WTC11 (cell line): Measurements from ENCODE around the gene ZNF624. TPM values are rescaled to one million over a fixed set of nuclear protein-coding genes. Genes with fewer than 3 reads are reported as not detected.

ENCODE experiments used
- ATAC-seq: fragments of 200-7000 bp; cut with Tn5 transposase; 2 replicates; pipeline ENCODE4 v1.10.0; 2021; ENCODE audit warnings: mild to moderate bottlenecking, moderate library complexity
- Bru-seq: library from RNA; stranded (reverse); fragments of 400-500 nt; gene quantifications from one replicate; lab custom pipeline; 2021; lab: Mats Ljungman, UMichigan
- CTCF ChIA-PET: fragments of 300-600 bp; sonication (Branson Sonifier 250); formaldehyde crosslinking; loops from one replicate; lab custom pipeline; 2021; ENCODE audit warnings: antibody characterized with exemption; lab: Charles Lee
- POLR2A ChIA-PET: fragments of 350-600 bp; sonication (Branson Sonifier 250); formaldehyde crosslinking; loops from one replicate; lab custom pipeline; 2021; ENCODE audit warnings: antibody characterized with exemption; lab: Charles Lee
- DNase-seq: peaks from one replicate; pipeline ENCODE4 v3.0.0; 2021; ENCODE audit warnings: low spot score
- H3K27ac Mint-ChIP-seq: 2 replicates; pipeline ENCODE4 v1.8.0; 2021; ENCODE audit warnings: mixed read lengths
- H3K27me3 Mint-ChIP-seq: 2 replicates; pipeline ENCODE4 v1.8.0; 2021; ENCODE audit warnings: low read depth, mild to moderate bottlenecking, moderate library complexity, mixed read lengths
- H3K36me3 Mint-ChIP-seq: 2 replicates; pipeline ENCODE4 v1.8.0; 2021; ENCODE audit warnings: mixed read lengths
- H3K4me1 Mint-ChIP-seq: 2 replicates; pipeline ENCODE4 v1.8.0; 2022; ENCODE audit warnings: mixed read lengths
- H3K4me3 Mint-ChIP-seq: 2 replicates; pipeline ENCODE4 v1.8.0; 2021; ENCODE audit warnings: mild to moderate bottlenecking, moderate library complexity, mixed read lengths
- H3K9me3 Mint-ChIP-seq: 2 replicates; pipeline ENCODE4 v1.8.0; 2021; ENCODE audit warnings: mixed read lengths
- ATF1 ChIP-seq: sonication (generic); formaldehyde crosslinking; IDR thresholded peaks from 2 replicates; pipeline ENCODE4 v1.8.1; 2023; ENCODE audit warnings: mild to moderate bottlenecking, moderate library complexity, missing genetic modification reagents
- ATF2 ChIP-seq: sonication (generic); formaldehyde crosslinking; IDR thresholded peaks from 2 replicates; pipeline ENCODE4 v1.8.1; 2022; ENCODE audit warnings: low read depth, missing genetic modification reagents, borderline replicate concordance
- CREM ChIP-seq: sonication (generic); formaldehyde crosslinking; IDR thresholded peaks from 2 replicates; pipeline ENCODE4 v1.8.1; 2022; ENCODE audit warnings: mild to moderate bottlenecking, missing genetic modification reagents, moderate library complexity
- E2F1 ChIP-seq: sonication (generic); formaldehyde crosslinking; IDR thresholded peaks from 2 replicates; pipeline ENCODE4 v1.8.0; 2022; ENCODE audit warnings: mild to moderate bottlenecking, missing genetic modification reagents
- E2F5 ChIP-seq: sonication (generic); formaldehyde crosslinking; IDR thresholded peaks from 2 replicates; pipeline ENCODE4 v1.8.1; 2022; ENCODE audit warnings: mild to moderate bottlenecking, moderate library complexity, missing genetic modification reagents
- ELF4 ChIP-seq: sonication (generic); formaldehyde crosslinking; IDR thresholded peaks from 2 replicates; pipeline ENCODE4 v1.8.1; 2022; ENCODE audit warnings: low read depth, mild to moderate bottlenecking, moderate library complexity, missing genetic modification reagents
- FOXJ3 ChIP-seq: sonication (generic); formaldehyde crosslinking; IDR thresholded peaks from 2 replicates; pipeline ENCODE4 v1.9.0; 2021; ENCODE audit warnings: missing genetic modification reagents, mild to moderate bottlenecking, borderline replicate concordance
- FOXP4 ChIP-seq: sonication (generic); formaldehyde crosslinking; IDR thresholded peaks from 2 replicates; pipeline ENCODE4 v1.8.0; 2022; ENCODE audit warnings: mild to moderate bottlenecking, missing genetic modification reagents
- JAZF1 ChIP-seq: fragments of 250-450 bp; sonication (Bioruptor Pico); IDR thresholded peaks from 2 replicates; pipeline ENCODE4 v1.9.0; 2021; ENCODE audit warnings: moderate library complexity, mild to moderate bottlenecking, inconsistent platforms
- JUN ChIP-seq: sonication (generic); formaldehyde crosslinking; IDR thresholded peaks from 2 replicates; pipeline ENCODE4 v1.8.0; 2023; ENCODE audit warnings: mild to moderate bottlenecking, missing genetic modification reagents
- KAT7 ChIP-seq: sonication (generic); formaldehyde crosslinking; IDR thresholded peaks from 2 replicates; pipeline ENCODE4 v1.8.1; 2023; ENCODE audit warnings: missing genetic modification reagents, mild to moderate bottlenecking, borderline replicate concordance
- MLX ChIP-seq: sonication (generic); formaldehyde crosslinking; IDR thresholded peaks from 2 replicates; pipeline ENCODE4 v1.8.1; 2023; ENCODE audit warnings: mild to moderate bottlenecking, missing genetic modification reagents, moderate library complexity
- NFATC4 ChIP-seq: fragments of 250-450 bp; sonication (Bioruptor Pico); IDR thresholded peaks from 2 replicates; pipeline ENCODE4 v1.9.0; 2021; ENCODE audit warnings: mild to moderate bottlenecking
- NR3C1 ChIP-seq: sonication (generic); formaldehyde crosslinking; conservative IDR thresholded peaks from 2 replicates; pipeline ENCODE4 v1.8.1; 2023; ENCODE audit warnings: low read depth, mild to moderate bottlenecking, missing genetic modification reagents
- SMAD4 ChIP-seq: sonication (generic); formaldehyde crosslinking; IDR thresholded peaks from 2 replicates; pipeline ENCODE4 v1.8.0; 2022; ENCODE audit warnings: mild to moderate bottlenecking, missing genetic modification reagents
- STAT6 ChIP-seq: sonication (generic); formaldehyde crosslinking; conservative IDR thresholded peaks from 2 replicates; pipeline ENCODE4 v1.8.1; 2023; ENCODE audit warnings: mild to moderate bottlenecking, low read depth, missing genetic modification reagents, moderate library complexity
- TCF7 ChIP-seq: sonication (generic); formaldehyde crosslinking; IDR thresholded peaks from 2 replicates; pipeline ENCODE4 v1.8.0; 2022; ENCODE audit warnings: mild to moderate bottlenecking, low read depth, missing genetic modification reagents, moderate library complexity
- TP53 ChIP-seq: sonication (generic); formaldehyde crosslinking; IDR thresholded peaks from 2 replicates; pipeline ENCODE4 v1.8.1; 2023; ENCODE audit warnings: mild to moderate bottlenecking, missing genetic modification reagents
- ZBTB21 ChIP-seq: sonication (generic); formaldehyde crosslinking; IDR thresholded peaks from 2 replicates; pipeline ENCODE4 v1.8.1; 2023; ENCODE audit warnings: mild to moderate bottlenecking, missing genetic modification reagents, borderline replicate concordance
- ZBTB43 ChIP-seq: sonication (generic); formaldehyde crosslinking; IDR thresholded peaks from 2 replicates; pipeline ENCODE4 v1.8.1; 2023; ENCODE audit warnings: mild to moderate bottlenecking, missing genetic modification reagents
- ZNF138 ChIP-seq: sonication (generic); formaldehyde crosslinking; conservative IDR thresholded peaks from 2 replicates; pipeline ENCODE4 v1.8.1; 2022; ENCODE audit warnings: mild to moderate bottlenecking, moderate library complexity, missing genetic modification reagents
- ZNF263 ChIP-seq: sonication (generic); formaldehyde crosslinking; IDR thresholded peaks from 2 replicates; pipeline ENCODE4 v1.8.1; 2022; ENCODE audit warnings: low read depth, mild to moderate bottlenecking, moderate library complexity, missing genetic modification reagents
- ZNF317 ChIP-seq: sonication (generic); formaldehyde crosslinking; IDR thresholded peaks from 2 replicates; pipeline ENCODE4 v1.8.1; 2023; ENCODE audit warnings: low read depth, mild to moderate bottlenecking, moderate library complexity, missing genetic modification reagents, borderline replicate concordance
- ZNF416 ChIP-seq: fragments of 250-450 bp; sonication (Bioruptor Pico); IDR thresholded peaks from 2 replicates; pipeline ENCODE4 v1.9.0; 2021; ENCODE audit warnings: mild to moderate bottlenecking, inconsistent platforms
- long read RNA-seq, 3 experiments: library from RNA in 1 of 3; library from capped mRNA in 1 of 3; library from polyadenylated mRNA in 1 of 3; unstranded in 2 of 3; stranded (forward) in 1 of 3; transcript quantifications; one replicate each; pipeline ENCODE4 v2.0.0, GENCODE V29; 2021
- total RNA-seq: library from RNA; stranded (reverse); gene quantifications from 3 replicates; pipeline ENCODE4 v1.2.3, GENCODE V29; 2021

The ZNF624 gene
- total RNA-seq: 2.2 to 4.5 TPM (median 3.0 TPM) in 3 replicates
- Bru-seq, nascent RNA: percentile 55 among the genes with signal in this experiment
- long read RNA-seq, experiment 1, full-length matches to known transcripts: 6 of 11 reads
- long read RNA-seq, experiment 1, partial matches to known transcripts: 0 of 11 reads
- long read RNA-seq, experiment 1, other reads (novel, unspliced or antisense): 5 of 11 reads
- long read RNA-seq, experiment 2, full-length matches to known transcripts: 2 of 4 reads
- long read RNA-seq, experiment 2, partial matches to known transcripts: 0 of 4 reads
- long read RNA-seq, experiment 2, other reads (novel, unspliced or antisense): 2 of 4 reads
- long read RNA-seq, experiment 3: 0 reads

GRCh38 chr17:16653367-16654041 is at the start of gene ZNF624:
Gene ZNF624 (minus strand): TSS chr17:16653850.
- peaks cover 14% of the 10 kb centered on the region for H3K9me3 Mint-ChIP-seq
- H3K27ac Mint-ChIP-seq: peak within 1 kb of the TSS; percentile 86
- ChIA-PET CTCF (no interaction called here), POLR2A (interaction anchor here (1.3 kb wide), 1 partner anchor 31 kb away, joined by 3 read pairs; no protein-coding TSS in a partner anchor)
- peak within 1 kb of the TSS; percentile 78 for H3K4me3 Mint-ChIP-seq
- H3K4me1 Mint-ChIP-seq: peaks cover 22% of the 10 kb centered on the region
- DNase-seq: peak; percentile 97
- peak; percentile 96 for ATAC-seq
- H3K36me3 Mint-ChIP-seq: peaks cover 6% of the 10 kb centered on the region
- no peaks in the 10 kb centered on the region for H3K27me3 Mint-ChIP-seq
- TF ChIP-seq E2F1 (CRISPR knock-in tag) (no peak), FOXJ3 (CRISPR knock-in tag) (no peak), JAZF1 (CRISPR knock-in tag) (no peak), CREM (CRISPR knock-in tag) (0 out of 2 replicates have a peak, but pooled peaks have one; percentile 64), TCF7 (CRISPR knock-in tag) (0 out of 2 replicates have a peak, but pooled peaks have one; percentile 24), ZNF138 (CRISPR knock-in tag) (0 out of 2 replicates have a peak, but pooled peaks have one; percentile 37), ATF2 (CRISPR knock-in tag) (no peak), ZNF263 (no peak), MLX (CRISPR knock-in tag) (0 out of 2 replicates have a peak, but pooled peaks have one; percentile 26), NR3C1 (CRISPR knock-in tag) (no peak), KAT7 (CRISPR knock-in tag) (no peak), SMAD4 (CRISPR knock-in tag) (no peak), E2F5 (CRISPR knock-in tag) (peak; percentile 95), ZBTB43 (CRISPR knock-in tag) (0 out of 2 replicates have a peak, but pooled peaks have one; percentile 37), ZBTB21 (no peak), STAT6 (CRISPR knock-in tag) (no peak), ZNF416 (CRISPR knock-in tag) (no peak), FOXP4 (CRISPR knock-in tag) (peak; percentile 81), ELF4 (CRISPR knock-in tag) (peak; percentile 67; the same call in 1 of the 2 replicates), NFATC4 (no peak), ATF1 (CRISPR knock-in tag) (0 out of 2 replicates have a peak, but pooled peaks have one; percentile 13), JUN (no peak), ZNF317 (no peak), TP53 (no peak)
